GM18873 (cell line): ENCODE results near the gene FAM209B.
"Not testable (repeated sequence)": the region's sequence is repeated elsewhere in the genome, so short reads cannot be mapped to it uniquely, and the experiment has no call there.

Source experiments
- ATAC-seq: cut with Tn5 transposase; IDR thresholded peaks from one replicate; pipeline ENCODE4 v1.9.1; 2021; ENCODE audit warnings: mild to moderate bottlenecking, moderate library complexity, moderate number of reproducible peaks; ENCODE audit not compliant: unreplicated experiment, low FRiP score

Gene FAM209B

DNA sequence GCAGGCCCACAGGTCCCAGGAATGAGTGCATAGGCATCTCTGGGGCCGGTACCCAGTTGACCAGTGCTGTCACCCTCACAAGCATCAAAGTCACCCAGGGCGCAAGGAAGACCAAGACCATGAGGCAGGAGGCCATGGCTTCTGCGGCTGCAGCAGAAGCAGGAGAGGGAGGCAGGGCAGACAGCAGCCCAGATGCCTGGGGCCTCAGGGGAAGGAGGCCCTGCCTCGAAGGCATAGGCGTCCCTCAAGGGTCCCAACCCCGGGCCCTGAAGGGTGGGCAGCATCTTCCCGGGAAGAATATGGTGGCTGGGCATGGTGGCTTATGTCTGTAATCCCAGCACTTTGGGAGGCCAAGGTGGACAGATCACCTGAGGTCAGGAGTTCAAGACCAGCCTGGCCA, 5.5 kb upstream of the FAM209B start:
- no peak for ATAC-seq

GRCh38 chr20:56537997-56538396, 5.0 kb downstream of the FAM209B start:
- ATAC-seq, result no peak

DNA sequence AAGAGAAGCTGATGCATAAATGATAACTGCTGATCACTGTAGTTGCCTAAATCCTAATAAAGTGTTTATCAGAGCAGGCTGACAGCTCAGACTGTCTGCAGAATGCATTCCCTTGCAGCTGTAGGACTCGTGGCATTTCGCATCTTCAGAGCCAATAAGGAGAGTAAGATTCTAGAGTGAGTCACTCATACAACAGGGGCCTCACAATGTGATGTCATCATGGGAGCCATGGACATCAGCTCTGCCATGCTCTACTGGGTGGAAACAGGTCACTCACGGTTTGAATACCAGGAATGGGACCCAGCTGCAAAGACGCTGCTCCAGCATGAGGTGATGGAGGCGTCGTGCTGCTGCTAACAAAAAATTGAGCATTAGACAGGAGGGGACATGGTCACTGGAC, 7.4 kb downstream of the FAM209B start:
- ATAC-seq, result no peak

- ATAC-seq, result no peak
Measured at GRCh38 chr20:56542489-56543030, 9.5 kb downstream of the FAM209B start.

- no peak for ATAC-seq
Measured at GRCh38 chr20:56551571-56551970, 18.5 kb downstream of the FAM209B start.

- ATAC-seq, result no peak
Measured at GRCh38 chr20:56552911-56553629, 20.0 kb downstream of the FAM209B start.

GRCh38 chr20:56554869-56555268, 21.8 kb downstream of the FAM209B start:
- ATAC-seq, result peak; percentile 93

GRCh38 chr20:56558968-56559367, 25.9 kb downstream of the FAM209B start:
- ATAC-seq, result no peak

GRCh38 chr20:56564526-56564925, 31.5 kb downstream of the FAM209B start:
- not testable (repeated sequence) for ATAC-seq

GRCh38 chr20:56565511-56565910, 32.5 kb downstream of the FAM209B start:
- no peak for ATAC-seq

- ATAC-seq, result no peak
Measured at GRCh38 chr20:56566621-56567020, 33.6 kb downstream of the FAM209B start.

GRCh38 chr20:56570832-56571231, 37.8 kb downstream of the FAM209B start:
- ATAC-seq, result no peak

- no peak for ATAC-seq
Measured at GRCh38 chr20:56572172-56572571, 39.1 kb downstream of the FAM209B start.

GRCh38 chr20:56573986-56574385, 40.9 kb downstream of the FAM209B start:
- ATAC-seq, result no peak

GRCh38 chr20:56574531-56575142, 41.6 kb downstream of the FAM209B start:
- no peak for ATAC-seq

DNA sequence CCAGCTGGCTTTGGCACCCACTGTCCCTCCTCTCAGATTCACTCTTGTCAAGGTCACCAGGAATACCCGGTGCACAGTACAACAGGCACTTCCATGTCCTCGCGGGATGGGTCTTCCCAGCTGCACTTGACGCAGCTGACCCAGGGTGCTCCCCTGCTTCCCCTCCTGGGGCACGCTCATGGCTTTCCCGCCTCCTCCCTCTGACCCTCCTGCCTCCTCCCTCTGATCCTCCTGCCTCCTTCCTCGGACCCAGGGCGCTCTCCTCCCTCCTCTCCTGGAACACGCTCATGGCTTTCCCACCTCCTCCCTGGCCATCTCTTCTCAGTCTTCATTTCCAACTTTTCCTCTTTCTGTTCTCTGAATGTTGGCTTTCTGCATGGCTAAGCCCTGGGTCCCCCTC, 42.1 kb downstream of the FAM209B start:
- ATAC-seq, result no peak

DNA sequence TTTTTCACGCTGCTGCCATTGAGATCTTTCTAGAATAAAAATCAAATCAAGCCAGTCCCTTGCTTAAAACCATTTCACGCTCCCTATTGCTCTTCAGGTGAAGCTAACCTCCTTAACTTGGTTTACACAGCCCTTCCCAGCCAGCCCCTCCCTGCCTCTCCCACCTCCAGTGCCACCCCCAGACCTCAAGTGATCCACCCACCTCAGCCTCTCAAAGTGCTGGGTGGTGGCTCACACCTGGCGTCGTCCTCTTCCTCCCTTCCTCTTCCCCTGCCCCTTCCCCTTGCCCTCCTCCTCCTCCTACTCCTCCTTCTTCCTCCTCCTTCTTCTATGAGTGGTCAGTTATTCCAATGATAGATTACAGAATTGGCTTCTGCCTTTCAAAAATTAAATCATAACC, 42.9 kb downstream of the FAM209B start:
- no peak for ATAC-seq

GRCh38 chr20:56579301-56579710, 46.3 kb downstream of the FAM209B start:
- ATAC-seq, result no peak

DNA sequence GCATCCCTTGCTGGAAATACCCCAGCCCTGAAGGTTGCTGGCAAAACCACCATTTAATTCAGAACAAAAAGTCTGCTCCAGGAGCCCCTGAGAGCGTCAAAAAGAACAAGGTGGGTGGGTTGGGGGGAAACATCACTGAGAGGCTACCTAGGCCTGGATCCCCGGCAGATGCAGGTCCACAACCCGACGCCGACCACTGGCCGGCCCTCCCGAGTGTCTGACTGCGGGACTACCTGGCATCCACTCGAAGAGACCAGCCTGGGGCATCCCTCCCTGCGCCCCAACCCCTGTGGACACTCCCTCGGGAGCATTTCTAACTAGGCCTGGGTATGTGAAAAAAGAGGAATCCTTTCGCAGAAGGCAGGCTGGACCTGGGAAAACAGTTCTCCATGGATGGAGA, 47.2 kb downstream of the FAM209B start:
- ATAC-seq, result no peak

GRCh38 chr20:56581701-56582100, 48.7 kb downstream of the FAM209B start:
- no peak for ATAC-seq

GRCh38 chr20:56582542-56582941, 49.5 kb downstream of the FAM209B start:
- ATAC-seq, result no peak

- no peak for ATAC-seq
Measured at GRCh38 chr20:56584916-56585315, 51.9 kb downstream of the FAM209B start.
